Measurements from ENCODE around the gene RAB7A.

The RAB7A gene

GRCh38 chr3:128858167-128858566 is 132.2 kb downstream of the RAB7A start:
- no peak overlapping the region for H3K27ac ChIP-seq (ENCODE audit: low read depth, low read length)
- no peaks in the 10 kb centered on the region for H3K4me1 ChIP-seq (ENCODE audit: control insufficient read depth in 5 of 5, insufficient read depth in 5 of 5, low read length in 5 of 5)
- no peak overlapping the region for H3K4me3 ChIP-seq (ENCODE audit: low read depth in 1 of 5, low read length in 5 of 5)
- H3K9ac ChIP-seq (ENCODE audit: low read length in 5 of 5): no peak overlapping the region
- H3K36me3 ChIP-seq (ENCODE audit: control insufficient read depth in 5 of 5, insufficient read depth in 5 of 5, low read length in 5 of 5): no peaks in the 10 kb centered on the region
- peaks cover 7 to 56% (median 43%) of the 10 kb centered on the region in 5 donors for H3K9me3 ChIP-seq (ENCODE audit: control insufficient read depth in 5 of 5, low read length in 5 of 5)
- no peaks in the 10 kb centered on the region for H3K27me3 ChIP-seq (ENCODE audit: control insufficient read depth in 5 of 5, insufficient read depth in 4 of 5, low read length in 5 of 5)

- Histone ChIP-seq H3K9me3 (ENCODE audit: control insufficient read depth in 5 of 5, low read length in 5 of 5) (peaks cover 7 to 47% (median 35%) of the 10 kb centered on the region in 5 donors), H3K4me3 (ENCODE audit: low read depth in 1 of 5, low read length in 5 of 5) (peak overlapping the region in 1 of 5 donors; percentile 46), H3K4me1 (ENCODE audit: control insufficient read depth in 5 of 5, insufficient read depth in 5 of 5, low read length in 5 of 5) (peaks cover 0 to 8% (median 4%) of the 10 kb centered on the region in 5 donors), H3K36me3 (ENCODE audit: control insufficient read depth in 5 of 5, insufficient read depth in 5 of 5, low read length in 5 of 5) (no peaks in the 10 kb centered on the region), H3K27me3 (ENCODE audit: control insufficient read depth in 5 of 5, insufficient read depth in 4 of 5, low read length in 5 of 5) (no peaks in the 10 kb centered on the region), H3K9ac (ENCODE audit: low read length in 5 of 5) (no peak overlapping the region), H3K27ac (ENCODE audit: low read depth, low read length) (no peak overlapping the region)
Measured at GRCh38 chr3:128859630-128860029, 133.6 kb downstream of the RAB7A start.

GRCh38 chr3:128861491-128861890 is 135.5 kb downstream of the RAB7A start:
- H3K9me3 ChIP-seq (ENCODE audit: control insufficient read depth in 5 of 5, low read length in 5 of 5): peaks cover 7 to 39% (median 30%) of the 10 kb centered on the region in 5 donors
- no peaks in the 10 kb centered on the region for H3K36me3 ChIP-seq (ENCODE audit: control insufficient read depth in 5 of 5, insufficient read depth in 5 of 5, low read length in 5 of 5)
- no peaks in the 10 kb centered on the region for H3K27me3 ChIP-seq (ENCODE audit: control insufficient read depth in 5 of 5, insufficient read depth in 4 of 5, low read length in 5 of 5)
- H3K9ac ChIP-seq (ENCODE audit: low read length in 5 of 5): no peak overlapping the region
- H3K4me3 ChIP-seq (ENCODE audit: low read depth in 1 of 5, low read length in 5 of 5): no peak overlapping the region
- H3K27ac ChIP-seq (ENCODE audit: low read depth, low read length): no peak overlapping the region
- peaks cover 0 to 16% (median 9%) of the 10 kb centered on the region in 5 donors for H3K4me1 ChIP-seq (ENCODE audit: control insufficient read depth in 5 of 5, insufficient read depth in 5 of 5, low read length in 5 of 5)

- no peak overlapping the region for H3K9ac ChIP-seq (ENCODE audit: low read length in 5 of 5)
- peaks cover 7 to 30% (median 25%) of the 10 kb centered on the region in 5 donors for H3K9me3 ChIP-seq (ENCODE audit: control insufficient read depth in 5 of 5, low read length in 5 of 5)
- H3K36me3 ChIP-seq (ENCODE audit: control insufficient read depth in 5 of 5, insufficient read depth in 5 of 5, low read length in 5 of 5): no peaks in the 10 kb centered on the region
- H3K4me3 ChIP-seq (ENCODE audit: low read depth in 1 of 5, low read length in 5 of 5): no peak overlapping the region
- no peaks in the 10 kb centered on the region for H3K27me3 ChIP-seq (ENCODE audit: control insufficient read depth in 5 of 5, insufficient read depth in 4 of 5, low read length in 5 of 5)
- peaks cover 0 to 16% (median 9%) of the 10 kb centered on the region in 5 donors for H3K4me1 ChIP-seq (ENCODE audit: control insufficient read depth in 5 of 5, insufficient read depth in 5 of 5, low read length in 5 of 5)
- no peak overlapping the region for H3K27ac ChIP-seq (ENCODE audit: low read depth, low read length)
Measured at GRCh38 chr3:128863560-128863959, 137.6 kb downstream of the RAB7A start.
